Left lung (tissue), 10 donors: ENCODE data around the gene HERC2. TPM values are rescaled to one million over a fixed set of nuclear protein-coding genes. Genes with fewer than 3 reads are reported as not detected.

ENCODE experiments used
- ATAC-seq: fragments of 200-7000 bp; cut with Tn5 transposase; one replicate; pipeline ENCODE4 v1.9.1; 2020; ENCODE audit warnings: moderate library complexity
- DNase-seq, 4 donors: peaks; one replicate each; pipeline ENCODE4 v3.0.0-alpha.2; 2013 to 2020
- H3K27ac ChIP-seq, 2 donors: fragments of 200-600 bp; sonication (generic) in 1 of 2; one replicate each; pipeline versions ENCODE4 v1.5.0 to v1.8.0; 2020 to 2021
- H3K27me3 ChIP-seq, 2 donors: fragments of 200-600 bp; sonication (generic) in 1 of 2; one replicate each; pipeline versions ENCODE4 v1.5.0 to v1.8.0; 2020 to 2021
- H3K36me3 ChIP-seq, 2 donors: fragments of 200-600 bp; sonication (generic) in 1 of 2; one replicate each; pipeline versions ENCODE4 v1.5.0 to v1.8.0; 2020 to 2021
- H3K4me1 ChIP-seq, 2 donors: fragments of 200-600 bp; one replicate each; pipeline ENCODE4 v1.8.0; 2021
- H3K4me3 ChIP-seq, 2 donors: fragments of 200-600 bp; sonication (generic) in 1 of 2; one replicate each; pipeline versions ENCODE4 v1.5.0 to v1.8.0; 2020 to 2021; ENCODE audit warnings: mild to moderate bottlenecking in 1 of 2
- H3K9me3 ChIP-seq, 2 donors: fragments of 200-600 bp; sonication (generic) in 1 of 2; one replicate each; pipeline versions ENCODE4 v1.5.0 to v1.8.0; 2020 to 2021
- CTCF ChIP-seq, 2 donors: fragments of 200-600 bp; sonication (generic) in 1 of 2; IDR thresholded peaks; one replicate each; pipeline versions ENCODE4 v1.5.0 to v1.8.0; 2021; ENCODE audit warnings: antibody characterized with exemption in 2 of 2
- intact Hi-C, 2 donors: fragments of 100-400 bp; cut with DNase I; formaldehyde crosslinking; loops; one replicate each; pipeline versions ENCODE4 v1.11.2 to v1.14.2; 2022
- polyA plus RNA-seq, 6 donors: library from polyadenylated mRNA; unstranded; fragments of 120-200 nt; gene quantifications; one replicate each; pipeline ENCODE4 v1.2.1, GENCODE V29; 2013; ENCODE audit not compliant: insufficient read length in 6 of 6
- total RNA-seq, 2 donors: library from RNA; stranded (reverse); fragmentation: NEBNext Ultra II Directional; extraction: Animal tissue kit (Norgen Biotek cat#: 25700); gene quantifications; one replicate each; pipeline ENCODE4 v1.2.1, GENCODE V29; 2021
- donor health status: DM: no; HTN: yes; CAD: no.
- donor health status: DM: no; HTN: no; CAD: no.

The HERC2 gene
- total and polyA plus RNA-seq, 8 donors = 52.7 to 68.6 (median 56.4) TPM

DNA sequence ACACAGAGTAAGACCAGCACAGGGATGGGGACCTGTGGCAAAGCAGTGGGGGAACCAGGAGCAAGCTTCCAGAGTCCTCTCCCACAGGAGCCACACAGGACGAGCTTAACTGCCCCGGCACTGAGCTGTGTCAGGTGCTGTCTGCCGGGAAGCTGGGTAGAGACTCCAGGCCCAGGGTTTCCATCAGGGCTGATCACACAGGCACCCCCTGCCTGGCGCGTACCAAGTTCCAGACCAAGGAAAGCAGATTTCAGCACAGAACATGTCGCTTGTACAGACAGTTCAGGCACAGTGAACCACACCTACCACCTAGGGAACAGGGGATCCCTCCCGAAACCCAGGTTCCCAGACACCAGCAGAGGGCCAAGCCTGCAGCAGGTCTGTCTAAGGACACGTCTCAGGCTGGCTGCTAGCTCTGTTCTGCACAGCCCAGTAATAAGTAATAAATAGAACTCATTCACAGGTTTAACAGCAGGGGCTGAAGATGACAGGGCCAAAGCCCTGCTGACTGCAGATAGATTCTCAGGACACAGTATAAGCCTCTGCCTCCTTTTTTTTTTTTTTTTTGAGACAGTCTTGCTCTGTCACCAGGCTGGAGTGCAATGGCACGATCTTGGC, 192.6 kb downstream of the HERC2 start:
- intact Hi-C loops = loop anchor here in 1 of 2 donors (10.0 kb wide), 1 partner anchor 1235 kb away; no protein-coding TSS in a partner anchor
- peak in 1 of 4 donors; percentile 21 for DNase-seq
- H3K27ac ChIP-seq = no peak overlapping the region
- peaks cover 0 to 6% of the 10 kb centered on the region in 2 donors for H3K4me1 ChIP-seq
- H3K36me3 ChIP-seq = peaks cover 0 to 70% of the 10 kb centered on the region in 2 donors
- no peak for ATAC-seq
- H3K9me3 ChIP-seq = no peaks in the 10 kb centered on the region
- no peaks in the 10 kb centered on the region for H3K27me3 ChIP-seq
- no peak overlapping the region for H3K4me3 ChIP-seq
- no peak for TF ChIP-seq CTCF (IDR thresholded peaks at IDR 0.05)

GRCh38 chr15:28128031-28128430, 193.9 kb downstream of the HERC2 start:
- no peak overlapping the region for H3K27ac ChIP-seq
- no peaks in the 10 kb centered on the region for H3K9me3 ChIP-seq
- ATAC-seq (peak; percentile 24), DNase-seq (peak in 2 of 4 donors; percentile 72 to 78)
- peaks cover 0 to 5% of the 10 kb centered on the region in 2 donors for H3K4me1 ChIP-seq
- no peak overlapping the region for H3K4me3 ChIP-seq
- H3K36me3 ChIP-seq = peaks cover 0 to 78% of the 10 kb centered on the region in 2 donors
- intact Hi-C loops = loop anchor here in 1 of 2 donors (10.0 kb wide), 1 partner anchor 1233 kb away; no protein-coding TSS in a partner anchor
- no peak for TF ChIP-seq CTCF (IDR thresholded peaks at IDR 0.05)
- H3K27me3 ChIP-seq = no peaks in the 10 kb centered on the region

- Histone ChIP-seq H3K4me3 (no peak overlapping the region), H3K36me3 (peaks cover 0 to 78% of the 10 kb centered on the region in 2 donors), H3K27ac (no peak overlapping the region), H3K9me3 (no peaks in the 10 kb centered on the region), H3K27me3 (no peaks in the 10 kb centered on the region), H3K4me1 (no peaks in the 10 kb centered on the region)
- ATAC-seq = no peak
- intact Hi-C loops = loop anchor here in 1 of 2 donors (10.0 kb wide), 1 partner anchor 1232 kb away; no protein-coding TSS in a partner anchor
- DNase-seq = peak in 1 of 4 donors; percentile 43
- TF ChIP-seq CTCF (IDR thresholded peaks at IDR 0.05) = no peak
Measured at GRCh38 chr15:28127036-28127435, 194.9 kb downstream of the HERC2 start.

DNA sequence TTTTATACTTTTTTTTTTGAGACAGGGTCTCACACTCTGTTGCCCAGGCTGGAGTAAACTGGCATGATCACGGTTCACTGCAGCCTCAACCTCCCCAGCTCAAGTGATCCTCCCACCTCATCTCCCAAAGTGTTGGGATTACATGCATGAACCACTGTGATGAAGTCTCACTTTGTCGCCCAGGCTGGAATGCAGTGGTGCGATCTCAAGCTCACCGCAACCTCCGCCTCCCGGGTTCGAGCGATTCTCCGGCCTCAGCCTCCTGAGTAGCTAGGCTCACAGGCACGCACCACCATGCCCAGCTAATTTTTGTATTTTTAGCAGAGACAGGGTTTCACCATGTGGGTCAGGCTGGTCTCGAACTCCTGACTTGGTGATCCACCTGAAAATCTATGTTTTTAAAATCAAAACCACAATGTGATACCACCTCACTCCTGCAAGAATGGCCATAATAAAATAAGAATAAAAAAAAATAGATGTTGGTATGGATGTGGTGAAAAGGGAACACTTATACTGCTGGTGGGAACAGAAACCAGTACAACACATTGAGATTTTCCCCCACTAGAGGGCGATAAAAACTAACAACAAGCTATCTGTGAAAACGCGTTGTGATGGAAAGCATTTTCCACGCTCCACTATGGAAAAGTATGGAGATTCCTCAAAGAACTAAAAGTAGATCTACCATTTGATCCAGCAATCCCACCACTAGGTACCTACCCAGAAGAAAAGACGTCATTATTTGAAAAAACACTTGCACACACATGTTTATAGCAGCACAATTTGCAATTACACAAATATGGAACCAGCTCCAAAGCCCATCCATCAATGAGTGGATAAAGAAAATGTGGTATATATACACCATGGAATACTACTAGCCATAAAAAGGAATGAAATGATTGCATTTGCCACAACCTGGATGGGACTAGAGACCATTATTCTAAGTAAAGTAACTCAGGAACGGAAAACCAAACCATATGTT, 196.0 kb downstream of the HERC2 start:
- no peaks in the 10 kb centered on the region for H3K27me3 ChIP-seq
- intact Hi-C loops = loop anchor here in 1 of 2 donors (10.0 kb wide), 1 partner anchor 1231 kb away; no protein-coding TSS in a partner anchor

More for the DNA sequence above, 196.0 kb downstream of the HERC2 start:
- H3K9me3 ChIP-seq = no peaks in the 10 kb centered on the region
- no peak overlapping the region for H3K27ac ChIP-seq
- H3K36me3 ChIP-seq = peaks cover 0 to 77% of the 10 kb centered on the region in 2 donors
- no peaks in the 10 kb centered on the region for H3K4me1 ChIP-seq
- DNase-seq (peak in 2 of 4 donors; percentile 18 to 62), ATAC-seq (peak; percentile 42)
- TF ChIP-seq CTCF (IDR thresholded peaks at IDR 0.05) = peak; percentile 38 to 58
- H3K4me3 ChIP-seq = no peak overlapping the region
